Activated CD4-positive, alpha-beta T cell treated with anti-CD3 and anti-CD28 coated beads, Interleukin-2, amount 10 ng/mL, durations not matched to agents 7 days and 5 days (primary cell): ENCODE measurements around the gene NEDD4L. TPM values are rescaled to one million over a fixed set of nuclear protein-coding genes. Genes with fewer than 3 reads are reported as not detected.
"Not testable (repeated sequence)": the region's sequence is repeated elsewhere in the genome, so short reads cannot be mapped to it uniquely, and the experiment has no call there.

Source experiments
- CTCF ChIA-PET: fragments of 350-600 bp; sonication (Branson Sonifier 250); formaldehyde crosslinking; loops from one replicate; lab custom pipeline; 2021; ENCODE audit warnings: antibody characterized with exemption; lab: Charles Lee
- POLR2A ChIA-PET: fragments of 350-600 bp; sonication (Branson Sonifier 250); formaldehyde crosslinking; loops from one replicate; lab custom pipeline; 2021; ENCODE audit warnings: antibody characterized with exemption; lab: Charles Lee
- DNase-seq: peaks from one replicate; pipeline ENCODE4 v3.0.0-alpha.2; 2020
- H3K27ac Mint-ChIP-seq: one replicate; pipeline ENCODE4 v1.8.0; 2021; ENCODE audit warnings: mild to moderate bottlenecking, moderate library complexity, mixed read lengths
- H3K27me3 Mint-ChIP-seq: one replicate; pipeline ENCODE4 v1.8.0; 2021; ENCODE audit warnings: mixed read lengths
- H3K36me3 Mint-ChIP-seq: one replicate; pipeline ENCODE4 v1.8.0; 2021; ENCODE audit warnings: low read depth, mixed read lengths
- H3K4me1 Mint-ChIP-seq: one replicate; pipeline ENCODE4 v1.8.0; 2021; ENCODE audit warnings: mixed read lengths
- H3K4me3 Mint-ChIP-seq: one replicate; pipeline ENCODE4 v1.8.0; 2021; ENCODE audit warnings: mild to moderate bottlenecking, moderate library complexity, mixed read lengths
- H3K9me3 Mint-ChIP-seq: one replicate; pipeline ENCODE4 v1.8.0; 2021; ENCODE audit warnings: mixed read lengths
- total RNA-seq, 2 experiments: library from RNA; stranded (reverse); gene quantifications; one replicate each; pipeline ENCODE4 v1.2.3, GENCODE V29; 2021

Gene NEDD4L
- total RNA-seq, 2 experiments from 2014 or later, result 5.6 to 8.1 TPM

- Mint-ChIP-seq H3K27ac (no peak overlapping the region), H3K27me3 (no peaks in the 10 kb centered on the region), H3K36me3 (no peaks in the 10 kb centered on the region), H3K9me3 (peaks cover 3% of the 10 kb centered on the region), H3K4me1 (peaks cover 9% of the 10 kb centered on the region), H3K4me3 (no peak overlapping the region)
- no peak for DNase-seq
- ChIA-PET CTCF (interaction anchor here (0.6 to 0.7 kb wide), 2 partner anchors 24 to 661 kb away, joined by 3 to 4 read pairs; no protein-coding TSS in a partner anchor), POLR2A (no interaction called here)
These were observed 233.0 kb downstream of the NEDD4L start for GRCh38 chr18:58276789-58277739.

GRCh38 chr18:58279504-58280175, 235.6 kb downstream of the NEDD4L start:
- ChIA-PET POLR2A (no interaction called here), CTCF (no interaction called here)
- no peaks in the 10 kb centered on the region for H3K9me3 Mint-ChIP-seq
- H3K27me3 Mint-ChIP-seq, result peaks cover 3% of the 10 kb centered on the region
- H3K4me1 Mint-ChIP-seq, result no peaks in the 10 kb centered on the region
- DNase-seq, result no peak
- H3K27ac Mint-ChIP-seq, result no peak overlapping the region
- no peaks in the 10 kb centered on the region for H3K36me3 Mint-ChIP-seq
- no peak overlapping the region for H3K4me3 Mint-ChIP-seq

GRCh38 chr18:58280191-58280590, 236.2 kb downstream of the NEDD4L start:
- DNase-seq, result no peak
- Mint-ChIP-seq H3K4me3 (no peak overlapping the region), H3K27me3 (peaks cover 6% of the 10 kb centered on the region), H3K9me3 (no peaks in the 10 kb centered on the region), H3K27ac (no peak overlapping the region), H3K4me1 (no peaks in the 10 kb centered on the region), H3K36me3 (no peaks in the 10 kb centered on the region)
- ChIA-PET POLR2A (no interaction called here), CTCF (interaction anchor here (0.8 kb wide), 1 partner anchor 27 kb away, joined by 3 read pairs; no protein-coding TSS in a partner anchor)

GRCh38 chr18:58282872-58283271, 238.8 kb downstream of the NEDD4L start:
- H3K36me3 Mint-ChIP-seq, POLR2A ChIA-PET, H3K9me3 Mint-ChIP-seq, CTCF ChIA-PET, H3K4me1 Mint-ChIP-seq, H3K27me3 Mint-ChIP-seq, DNase-seq, H3K4me3 Mint-ChIP-seq, H3K27ac Mint-ChIP-seq: not testable (repeated sequence)

- Mint-ChIP-seq H3K27me3 (peaks cover 8% of the 10 kb centered on the region), H3K4me3 (no peak overlapping the region), H3K9me3 (no peaks in the 10 kb centered on the region), H3K27ac (no peak overlapping the region), H3K36me3 (no peaks in the 10 kb centered on the region), H3K4me1 (no peaks in the 10 kb centered on the region)
- ChIA-PET CTCF (no interaction called here), POLR2A (no interaction called here)
- no peak for DNase-seq
These were observed 240.8 kb downstream of the NEDD4L start for GRCh38 chr18:58284699-58285448.

GRCh38 chr18:58285449-58286130, 241.6 kb downstream of the NEDD4L start:
- Mint-ChIP-seq H3K27ac (no peak overlapping the region), H3K9me3 (no peaks in the 10 kb centered on the region), H3K4me1 (no peaks in the 10 kb centered on the region), H3K36me3 (no peaks in the 10 kb centered on the region), H3K27me3 (peaks cover 8% of the 10 kb centered on the region), H3K4me3 (no peak overlapping the region)
- ChIA-PET POLR2A (no interaction called here), CTCF (no interaction called here)
- no peak for DNase-seq

- Mint-ChIP-seq H3K36me3 (no peaks in the 10 kb centered on the region), H3K9me3 (no peaks in the 10 kb centered on the region), H3K4me3 (no peak overlapping the region), H3K27me3 (peaks cover 8% of the 10 kb centered on the region), H3K4me1 (no peaks in the 10 kb centered on the region), H3K27ac (no peak overlapping the region)
- ChIA-PET CTCF (interaction anchor here (0.7 kb wide), 1 partner anchor 687 kb away, joined by 3 read pairs; no protein-coding TSS in a partner anchor), POLR2A (no interaction called here)
- DNase-seq, result no peak
These were observed 242.8 kb downstream of the NEDD4L start for GRCh38 chr18:58286632-58287352.

GRCh38 chr18:58287353-58288274, 243.6 kb downstream of the NEDD4L start:
- DNase-seq, result no peak
- Mint-ChIP-seq H3K9me3 (no peaks in the 10 kb centered on the region), H3K27ac (no peak overlapping the region), H3K4me1 (no peaks in the 10 kb centered on the region), H3K27me3 (peaks cover 8% of the 10 kb centered on the region), H3K36me3 (no peaks in the 10 kb centered on the region), H3K4me3 (no peak overlapping the region)
- POLR2A ChIA-PET, result no interaction called here
- CTCF ChIA-PET, result interaction anchor here (0.7 kb wide), 1 partner anchor 686 kb away, joined by 3 read pairs; no protein-coding TSS in a partner anchor

DNA sequence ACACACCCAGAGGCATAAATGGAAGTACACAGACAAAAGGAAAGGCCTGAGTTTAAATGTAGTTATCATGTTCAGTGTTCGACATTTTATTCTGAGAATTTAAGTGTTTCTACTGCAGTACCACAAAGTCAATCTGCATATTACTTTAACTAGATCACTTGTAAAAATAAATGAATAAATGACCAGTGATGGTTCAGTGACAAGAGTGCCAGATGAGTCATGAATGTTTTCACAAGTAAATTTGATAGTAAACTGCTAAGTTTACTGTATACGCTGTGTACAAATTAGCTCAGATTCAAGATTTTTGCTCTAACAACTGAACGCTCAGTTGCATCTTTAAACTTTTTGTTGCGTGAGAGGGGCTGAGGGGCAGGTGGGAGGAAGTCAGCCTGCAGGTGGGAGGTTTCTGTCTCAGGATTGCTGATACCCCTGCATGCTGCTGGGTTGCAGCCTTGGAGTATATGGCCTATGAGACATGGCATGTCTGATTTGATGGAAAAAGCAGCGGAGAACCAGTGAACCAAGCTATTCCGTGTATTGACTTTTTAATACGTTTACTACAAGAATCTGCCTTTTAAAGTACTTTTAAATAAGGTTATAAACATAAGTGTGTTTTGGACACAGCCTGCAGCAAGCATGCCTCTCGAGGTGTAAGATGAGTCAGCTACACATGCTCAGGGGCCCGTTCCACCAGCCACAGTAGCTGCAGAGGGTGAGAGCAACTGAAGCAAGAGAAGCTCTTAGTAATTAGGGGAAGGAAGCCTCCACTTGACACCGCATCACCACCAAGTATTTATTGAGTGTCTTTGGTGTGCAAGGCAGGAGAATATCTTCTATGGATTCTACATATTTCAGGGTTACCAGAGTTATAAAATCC, 245.1 kb downstream of the NEDD4L start:
- H3K4me1 Mint-ChIP-seq, result no peaks in the 10 kb centered on the region
- CTCF ChIA-PET, result no interaction called here
- H3K4me3 Mint-ChIP-seq, result no peak overlapping the region
- peaks cover 7% of the 10 kb centered on the region for H3K27me3 Mint-ChIP-seq
- no peaks in the 10 kb centered on the region for H3K9me3 Mint-ChIP-seq
- H3K27ac Mint-ChIP-seq, result no peak overlapping the region
- no peak for DNase-seq
- POLR2A ChIA-PET, result no interaction called here
- H3K36me3 Mint-ChIP-seq, result no peaks in the 10 kb centered on the region

GRCh38 chr18:58290116-58290695, 246.2 kb downstream of the NEDD4L start:
- no peaks in the 10 kb centered on the region for H3K4me1 Mint-ChIP-seq
- no peak overlapping the region for H3K4me3 Mint-ChIP-seq
- no peak for DNase-seq
- H3K27ac Mint-ChIP-seq, result no peak overlapping the region
- CTCF ChIA-PET, result interaction anchor here (0.6 kb wide), 1 partner anchor 203 kb away, joined by 5 read pairs; no protein-coding TSS in a partner anchor
- POLR2A ChIA-PET, result no interaction called here
- no peaks in the 10 kb centered on the region for H3K36me3 Mint-ChIP-seq
- H3K27me3 Mint-ChIP-seq, result peaks cover 2% of the 10 kb centered on the region
- no peaks in the 10 kb centered on the region for H3K9me3 Mint-ChIP-seq
